Thymus (tissue), 11 donors: ENCODE measurements around the gene BAZ1B. TPM values are rescaled to one million over a fixed set of nuclear protein-coding genes. Genes with fewer than 3 reads are reported as not detected.
"Not testable (repeated sequence)": the region's sequence is repeated elsewhere in the genome, so short reads cannot be mapped to it uniquely, and the experiment has no call there.

ENCODE experiments used
- DNase-seq, 9 donors: peaks; one replicate each; pipeline ENCODE4 v3.0.0-alpha.2; 2013; ENCODE audit warnings: low spot score in 9 of 9, low read depth in 6 of 9, missing footprints in 1 of 9
- H3K27ac ChIP-seq, 2 donors: one replicate each; pipeline ENCODE4 v1.5.1; 2013; ENCODE audit warnings: control low read depth in 1 of 2, low read depth in 1 of 2, low read length in 1 of 2, mild to moderate bottlenecking in 1 of 2, moderate library complexity in 1 of 2
- H3K27me3 ChIP-seq, 2 donors: one replicate each; pipeline ENCODE4 v1.5.1; 2013; ENCODE audit warnings: low read length in 1 of 2; ENCODE audit not compliant: control insufficient read depth in 2 of 2, insufficient read depth in 1 of 2
- H3K36me3 ChIP-seq, 2 donors: one replicate each; pipeline ENCODE4 v1.5.1; 2013; ENCODE audit warnings: low read length in 1 of 2, mild to moderate bottlenecking in 1 of 2, moderate library complexity in 1 of 2; ENCODE audit not compliant: control insufficient read depth in 2 of 2, insufficient read depth in 2 of 2
- H3K4me1 ChIP-seq, 2 donors: one replicate each; pipeline ENCODE4 v1.5.1; 2013; ENCODE audit warnings: low read length in 2 of 2; ENCODE audit not compliant: control insufficient read depth in 2 of 2, insufficient read depth in 2 of 2
- H3K4me3 ChIP-seq, 2 donors: one replicate each; pipeline ENCODE4 v1.5.1; 2013; ENCODE audit warnings: low read length in 2 of 2, control low read depth in 1 of 2, mild to moderate bottlenecking in 1 of 2
- H3K9me3 ChIP-seq, 2 donors: one replicate each; pipeline ENCODE4 v1.5.1; 2013; ENCODE audit warnings: low read length in 1 of 2, mild to moderate bottlenecking in 1 of 2; ENCODE audit not compliant: control insufficient read depth in 2 of 2, insufficient read depth in 1 of 2
- WGBS: extraction: QIAGEN DNeasy Blood & Tissue Kit; methylation state at CpG from one replicate; pipeline ENCODE4 v1.1.7; 2013; 5-methylcytosine and 5-hydroxymethylcytosine counted together
- polyA plus RNA-seq: library from polyadenylated mRNA; stranded (reverse); fragments of 200-250 nt; gene quantifications from one replicate; pipeline ENCODE4 v1.2.3, GENCODE V29; 2013
- total RNA-seq: library from RNA; stranded (reverse); fragments of 120-200 nt; gene quantifications from one replicate; pipeline ENCODE4 v1.2.4, GENCODE V29; 2013
- donor health status: healthy.

The BAZ1B gene
- total and polyA plus RNA-seq, 2 donors, result 18.7 to 50.1 TPM

GRCh38 chr7:73436031-73436929, 85.8 kb downstream of the BAZ1B start:
- no peak overlapping the region for H3K27ac ChIP-seq
- peaks cover 9 to 31% of the 10 kb centered on the region in 2 donors for H3K27me3 ChIP-seq
- no peak overlapping the region for H3K4me3 ChIP-seq
- peaks cover 11 to 14% of the 10 kb centered on the region in 2 donors for H3K9me3 ChIP-seq
- DNase-seq, result no peak
- 88% methylated on average over 20 of the region's 20 CpGs for WGBS
- H3K36me3 ChIP-seq, result peaks cover 15 to 23% of the 10 kb centered on the region in 2 donors
- H3K4me1 ChIP-seq, result peaks cover 0 to 6% of the 10 kb centered on the region in 2 donors

DNA sequence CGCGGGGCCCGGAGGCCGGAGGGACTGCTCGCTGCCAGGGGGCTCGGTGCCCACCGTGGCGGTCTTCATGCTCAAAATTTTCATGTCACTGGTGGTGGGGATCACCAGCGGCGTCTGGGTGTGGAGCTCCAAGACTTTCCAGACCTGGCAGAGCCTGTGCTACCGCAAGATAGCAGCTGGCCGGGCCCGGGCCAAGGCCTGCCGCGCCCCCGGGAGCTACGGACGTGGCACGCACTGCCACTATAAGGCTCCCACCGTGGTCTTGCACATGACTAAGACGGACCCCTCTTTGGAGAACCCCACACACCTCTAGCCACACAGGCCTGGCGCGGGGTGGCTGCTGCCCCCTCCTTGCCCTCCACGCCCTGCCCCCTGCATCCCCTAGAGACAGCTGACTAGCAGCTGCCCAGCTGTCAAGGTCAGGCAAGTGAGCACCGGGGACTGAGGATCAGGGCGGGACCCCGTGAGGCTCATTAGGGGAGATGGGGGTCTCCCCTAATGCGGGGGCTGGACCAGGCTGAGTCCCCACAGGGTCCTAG, 86.6 kb downstream of the BAZ1B start:
- H3K27me3 ChIP-seq, result peaks cover 9 to 31% of the 10 kb centered on the region in 2 donors
- WGBS, result 94% methylated on average over 28 of the region's 28 CpGs
- H3K36me3 ChIP-seq, result peaks cover 9 to 16% of the 10 kb centered on the region in 2 donors
- peaks cover 11 to 14% of the 10 kb centered on the region in 2 donors for H3K9me3 ChIP-seq
- H3K4me1 ChIP-seq, result peaks cover 0 to 6% of the 10 kb centered on the region in 2 donors
- no peak overlapping the region for H3K27ac ChIP-seq
- H3K4me3 ChIP-seq, result no peak overlapping the region
- no peak for DNase-seq

DNA sequence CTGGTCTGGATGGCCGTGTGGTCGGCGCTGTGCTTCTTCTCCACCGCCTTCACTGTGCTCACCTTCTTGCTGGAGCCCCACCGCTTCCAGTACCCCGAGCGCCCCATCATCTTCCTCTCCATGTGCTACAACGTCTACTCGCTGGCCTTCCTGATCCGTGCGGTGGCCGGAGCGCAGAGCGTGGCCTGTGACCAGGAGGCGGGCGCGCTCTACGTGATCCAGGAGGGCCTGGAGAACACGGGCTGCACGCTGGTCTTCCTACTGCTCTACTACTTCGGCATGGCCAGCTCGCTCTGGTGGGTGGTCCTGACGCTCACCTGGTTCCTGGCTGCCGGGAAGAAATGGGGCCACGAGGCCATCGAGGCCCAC, 87.4 kb downstream of the BAZ1B start:
- WGBS, result 98% methylated on average over 26 of the region's 26 CpGs
- no peak for DNase-seq

DNA sequence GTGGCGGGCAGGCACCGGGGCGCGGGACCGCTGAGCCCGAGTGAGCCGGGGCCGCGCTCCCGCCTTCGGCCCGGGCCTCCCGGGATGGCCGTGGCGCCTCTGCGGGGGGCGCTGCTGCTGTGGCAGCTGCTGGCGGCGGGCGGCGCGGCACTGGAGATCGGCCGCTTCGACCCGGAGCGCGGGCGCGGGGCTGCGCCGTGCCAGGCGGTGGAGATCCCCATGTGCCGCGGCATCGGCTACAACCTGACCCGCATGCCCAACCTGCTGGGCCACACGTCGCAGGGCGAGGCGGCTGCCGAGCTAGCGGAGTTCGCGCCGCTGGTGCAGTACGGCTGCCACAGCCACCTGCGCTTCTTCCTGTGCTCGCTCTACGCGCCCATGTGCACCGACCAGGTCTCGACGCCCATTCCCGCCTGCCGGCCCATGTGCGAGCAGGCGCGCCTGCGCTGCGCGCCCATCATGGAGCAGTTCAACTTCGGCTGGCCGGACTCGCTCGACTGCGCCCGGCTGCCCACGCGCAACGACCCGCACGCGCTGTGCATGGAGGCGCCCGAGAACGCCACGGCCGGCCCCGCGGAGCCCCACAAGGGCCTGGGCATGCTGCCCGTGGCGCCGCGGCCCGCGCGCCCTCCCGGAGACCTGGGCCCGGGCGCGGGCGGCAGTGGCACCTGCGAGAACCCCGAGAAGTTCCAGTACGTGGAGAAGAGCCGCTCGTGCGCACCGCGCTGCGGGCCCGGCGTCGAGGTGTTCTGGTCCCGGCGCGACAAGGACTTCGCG, 88.0 kb downstream of the BAZ1B start:
- H3K9me3 ChIP-seq, result peaks cover 11 to 14% of the 10 kb centered on the region in 2 donors
- WGBS, result 45% methylated on average over 110 of the region's 110 CpGs
- H3K4me1 ChIP-seq, result peaks cover 0 to 12% of the 10 kb centered on the region in 2 donors
- peaks cover 9 to 31% of the 10 kb centered on the region in 2 donors for H3K27me3 ChIP-seq
- peak overlapping the region in 1 of 2 donors; percentile 49 for H3K4me3 ChIP-seq
- H3K36me3 ChIP-seq, result peaks cover 1 to 5% of the 10 kb centered on the region in 2 donors
- peak in 2 of 9 donors; percentile 10 to 39 for DNase-seq
- no peak overlapping the region for H3K27ac ChIP-seq

More for the DNA sequence above, 87.4 kb downstream of the BAZ1B start:
- H3K4me3 ChIP-seq, result no peak overlapping the region
- peaks cover 4 to 9% of the 10 kb centered on the region in 2 donors for H3K36me3 ChIP-seq
- peaks cover 11 to 14% of the 10 kb centered on the region in 2 donors for H3K9me3 ChIP-seq
- peaks cover 9 to 31% of the 10 kb centered on the region in 2 donors for H3K27me3 ChIP-seq
- H3K4me1 ChIP-seq, result peaks cover 0 to 6% of the 10 kb centered on the region in 2 donors
- H3K27ac ChIP-seq, result no peak overlapping the region

DNA sequence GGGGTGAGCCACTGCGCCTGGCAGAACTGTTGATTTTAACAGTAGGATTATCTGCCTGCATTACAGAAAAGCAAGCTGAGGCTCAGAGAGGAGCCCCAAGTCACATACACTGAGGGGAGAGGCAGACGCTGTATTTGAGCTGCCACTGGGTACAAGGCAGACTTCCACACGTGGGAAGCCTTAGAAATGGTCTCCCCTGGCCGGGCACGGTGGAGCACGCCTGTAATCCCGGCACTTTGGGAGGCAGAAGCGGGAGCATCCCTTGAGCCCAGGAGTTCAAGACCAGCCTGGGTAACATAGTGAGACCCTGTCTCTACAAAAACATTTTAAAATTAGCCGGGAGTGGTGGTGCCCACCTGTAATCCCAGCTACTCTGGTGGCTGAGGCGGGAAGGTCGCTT, 89.4 kb downstream of the BAZ1B start:
- Histone ChIP-seq H3K4me1 (peaks cover 0 to 14% of the 10 kb centered on the region in 2 donors), H3K9me3 (peaks cover 11 to 14% of the 10 kb centered on the region in 2 donors), H3K27ac (no peak overlapping the region), H3K27me3 (peaks cover 9 to 31% of the 10 kb centered on the region in 2 donors), H3K4me3 (no peak overlapping the region), H3K36me3 (no peaks in the 10 kb centered on the region)
- DNase-seq, result no peak
- WGBS, result 95% methylated on average over 11 of the region's 11 CpGs

GRCh38 chr7:73431041-73431835, 90.9 kb downstream of the BAZ1B start:
- H3K4me1 ChIP-seq, result peaks cover 0 to 14% of the 10 kb centered on the region in 2 donors
- H3K4me3 ChIP-seq, result no peak overlapping the region
- H3K9me3 ChIP-seq, result peaks cover 11 to 14% of the 10 kb centered on the region in 2 donors
- H3K36me3 ChIP-seq, result no peaks in the 10 kb centered on the region
- no peak overlapping the region for H3K27ac ChIP-seq
- peaks cover 9 to 31% of the 10 kb centered on the region in 2 donors for H3K27me3 ChIP-seq
- DNase-seq, result no peak
- 96% methylated on average over 13 of the region's 13 CpGs for WGBS

- H3K4me1 ChIP-seq, result peaks cover 0 to 14% of the 10 kb centered on the region in 2 donors
- H3K27ac ChIP-seq, DNase-seq, H3K4me3 ChIP-seq, H3K36me3 ChIP-seq: not testable (repeated sequence)
- WGBS, result 96% methylated on average over 4 of the region's 4 CpGs
- H3K9me3 ChIP-seq, result peaks cover 11 to 14% of the 10 kb centered on the region in 2 donors
- H3K27me3 ChIP-seq, result peaks cover 9 to 30% of the 10 kb centered on the region in 2 donors
These were observed 91.6 kb downstream of the BAZ1B start for GRCh38 chr7:73430540-73430939.
